Middle frontal gyrus (tissue), 1 donor: ENCODE measurements around the gene DOCK1.
"Not testable (repeated sequence)": the region's sequence is repeated elsewhere in the genome, so short reads cannot be mapped to it uniquely, and the experiment has no call there.

ENCODE experiments used
- DNase-seq: peaks from one replicate; pipeline ENCODE4 v3.0.0-alpha.2; 2015; ENCODE audit warnings: low spot score; ENCODE audit errors: extremely low spot score

DOCK1 gene

GRCh38 chr10:126904818-126905701, at the start of gene DOCK1:
Gene DOCK1 (plus strand): TSS chr10:126905428. CDS start chr10:126905518, 90 bp downstream.
- no peak for DNase-seq

DNA sequence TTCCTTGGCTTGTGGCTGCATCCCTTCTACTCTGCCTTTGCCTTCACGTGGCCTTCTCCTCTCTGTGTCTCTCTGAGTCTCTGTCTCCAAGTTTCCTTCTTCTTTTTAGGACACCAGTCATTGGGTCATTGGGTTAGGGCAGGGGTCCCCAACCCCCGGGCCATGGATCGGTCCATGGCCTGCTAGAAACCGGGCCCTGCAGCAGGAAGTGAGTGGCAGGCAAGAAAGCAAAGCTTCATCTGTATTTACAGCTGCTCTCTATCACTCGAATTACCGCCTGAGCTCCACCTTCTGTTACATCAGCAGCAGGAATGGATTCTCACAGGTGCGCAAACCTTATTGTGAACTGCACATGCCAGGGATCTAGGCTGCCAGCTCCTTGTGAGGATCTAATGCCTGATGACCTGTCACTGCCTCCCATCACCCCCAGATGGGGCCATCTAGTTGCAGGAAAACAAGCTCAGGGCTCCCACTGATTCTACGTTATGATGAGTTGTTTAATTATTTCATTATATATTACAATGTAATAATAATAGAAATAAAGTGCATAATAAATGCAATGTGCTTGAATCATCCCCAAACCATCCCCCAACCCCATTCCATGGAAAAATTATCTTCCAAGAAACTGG, 47.9 kb upstream of the DOCK1 start:
- DNase-seq: no peak

DNA sequence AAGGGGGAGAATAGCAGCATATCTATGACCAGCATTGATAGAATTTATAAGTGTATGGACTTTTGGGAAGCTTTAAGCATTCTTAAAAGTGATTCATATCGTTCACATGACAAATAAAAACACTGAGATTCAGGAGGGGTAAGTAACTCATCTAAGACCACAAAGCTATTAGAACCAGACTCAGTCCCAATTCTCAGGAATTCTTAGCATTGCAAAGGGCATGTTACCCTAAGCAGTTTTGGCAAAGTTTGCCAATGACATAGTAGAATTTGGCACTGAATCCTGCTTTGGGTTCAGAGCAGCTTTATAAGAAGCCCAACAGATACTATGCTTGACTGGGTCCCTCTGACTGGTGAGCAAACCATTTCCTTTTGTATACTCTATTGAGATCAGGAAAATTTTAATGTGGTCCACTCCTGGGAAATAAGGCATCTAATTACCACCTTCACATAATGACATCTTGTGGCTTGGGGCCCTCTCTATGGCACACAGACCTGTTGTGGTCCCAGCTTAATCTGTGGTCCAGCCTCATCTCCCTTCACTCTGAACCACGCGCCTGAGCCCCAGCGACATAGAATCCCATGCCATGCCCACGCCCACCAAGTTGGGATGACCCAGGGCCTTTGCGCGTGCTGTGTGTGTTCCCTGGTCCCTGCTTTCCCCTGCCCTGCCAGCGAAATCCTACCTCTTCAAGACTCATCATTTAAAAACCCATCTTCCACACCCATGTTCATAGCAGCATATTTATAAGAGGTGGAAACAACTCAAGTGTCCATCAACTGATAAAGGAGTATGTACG, 37.5 kb upstream of the DOCK1 start:
- no peak for DNase-seq

DNA sequence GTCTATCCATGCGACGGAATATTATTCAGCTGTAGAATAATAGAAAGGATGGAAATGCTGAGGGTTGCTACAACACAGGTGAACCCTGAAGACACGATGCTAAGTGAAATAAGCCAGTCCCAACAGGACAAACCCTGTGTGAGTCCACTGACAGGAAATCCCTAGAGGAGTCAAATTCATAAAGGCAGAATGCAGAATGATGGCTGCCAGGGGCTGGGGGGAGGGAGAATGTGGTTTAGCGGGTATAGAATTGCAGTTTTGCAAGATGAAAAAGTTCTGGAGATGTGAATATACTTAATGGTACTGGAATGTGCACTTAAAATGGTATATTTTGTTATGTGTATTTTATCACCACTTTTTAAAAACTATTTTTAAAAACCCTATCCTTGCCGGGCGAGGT, 36.9 kb upstream of the DOCK1 start:
- DNase-seq: no peak

DNA sequence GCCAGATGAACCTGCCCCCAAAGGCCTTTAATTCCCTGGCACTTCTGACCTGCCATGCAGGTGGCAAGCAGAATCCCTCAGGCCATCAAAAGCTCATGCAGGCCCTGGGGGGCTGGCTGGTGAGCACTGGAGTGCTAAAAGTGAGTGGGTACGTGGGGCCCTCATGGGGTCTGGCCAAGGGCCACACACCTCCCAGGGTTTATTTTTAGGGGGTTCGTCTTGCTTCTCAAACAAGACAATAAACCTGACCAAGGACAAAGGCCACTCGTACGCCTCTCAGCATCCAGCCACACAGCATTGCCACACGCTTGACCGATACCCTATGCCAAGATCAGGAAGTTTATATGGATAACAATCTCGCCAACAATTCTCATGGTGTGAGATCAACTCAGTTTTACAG, 33.1 kb upstream of the DOCK1 start:
- DNase-seq: no peak

DNA sequence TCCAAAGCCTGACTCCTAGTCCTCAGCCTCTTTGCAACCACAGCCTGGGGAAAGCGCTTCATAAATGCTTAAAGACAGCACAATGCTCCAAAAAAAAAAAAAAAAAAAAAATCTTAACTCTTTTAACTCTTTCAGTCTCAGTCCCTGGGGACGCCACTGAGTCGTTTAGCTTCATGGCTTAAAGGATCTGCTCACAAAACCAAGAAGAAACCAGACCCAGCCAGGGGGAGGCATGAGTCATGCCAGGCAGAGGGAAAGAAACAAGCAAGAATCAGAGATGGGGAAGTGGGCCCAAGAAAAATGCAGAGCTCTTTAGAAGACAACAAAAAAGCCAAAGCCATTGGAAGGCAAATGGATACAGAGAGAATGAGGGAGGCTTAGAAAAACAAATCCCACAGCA, 32.5 kb upstream of the DOCK1 start:
- no peak for DNase-seq

DNA sequence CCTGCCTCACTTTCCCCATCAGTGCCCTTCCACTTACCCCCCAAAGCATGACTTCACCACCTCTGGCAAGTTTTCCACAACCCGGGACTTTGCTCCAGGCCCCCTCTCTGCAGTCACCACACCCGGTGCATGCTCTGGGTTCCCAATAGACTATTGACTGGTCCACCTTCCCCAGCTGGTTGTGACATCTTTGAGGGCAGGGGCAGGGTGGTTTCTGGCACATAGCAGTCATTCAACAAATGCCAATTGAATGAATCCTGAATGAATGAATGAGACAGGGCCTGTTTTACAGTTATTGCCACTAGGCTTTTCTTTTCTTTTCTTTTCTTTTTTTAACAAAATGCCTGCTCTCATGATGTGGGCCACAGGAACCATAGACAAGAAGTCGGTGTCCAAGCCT, 28.8 kb upstream of the DOCK1 start:
- DNase-seq: no peak

- DNase-seq: no peak
These were observed 27.8 kb upstream of the DOCK1 start for GRCh38 chr10:126877390-126877789.

DNA sequence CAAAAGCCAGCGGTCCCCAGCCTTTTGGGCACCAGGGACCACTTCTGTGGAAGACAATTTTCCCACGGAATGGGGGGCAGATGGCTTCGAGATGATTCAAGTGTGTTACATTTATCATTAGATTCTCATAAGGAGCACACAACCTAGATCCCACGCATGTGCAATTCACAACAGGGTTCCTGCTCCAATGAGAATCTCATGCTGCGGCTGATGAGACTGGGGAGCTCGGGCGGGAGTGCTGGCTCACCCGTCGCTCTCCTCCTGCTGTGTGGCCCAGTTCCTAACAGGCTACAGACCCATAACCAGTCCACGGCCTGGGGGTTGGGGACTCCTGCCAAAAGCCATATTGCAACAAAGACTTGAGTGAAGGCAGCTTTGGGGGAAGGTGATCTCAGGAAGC, 26.6 kb upstream of the DOCK1 start:
- no peak for DNase-seq

GRCh38 chr10:126880926-126881325, 24.3 kb upstream of the DOCK1 start:
- DNase-seq: no peak

DNA sequence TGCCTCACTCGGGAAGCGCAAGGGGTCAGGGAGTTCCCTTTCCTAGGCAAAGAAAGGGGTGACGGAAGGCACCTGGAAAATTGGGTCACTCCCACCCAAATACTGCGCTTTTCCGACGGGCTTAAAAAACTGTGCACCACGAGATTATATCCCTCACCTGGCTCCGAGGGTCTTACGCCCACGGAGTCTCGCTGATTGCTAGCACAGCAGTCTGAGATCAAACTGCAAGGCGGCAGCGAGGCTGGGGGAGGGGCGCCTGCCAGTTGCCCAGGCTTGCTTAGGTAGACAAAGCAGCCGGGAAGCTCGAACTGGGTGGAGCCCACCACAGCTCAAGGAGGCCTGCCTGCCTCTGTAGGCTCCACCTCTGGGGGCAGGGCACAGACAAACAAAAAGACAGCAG, 23.2 kb upstream of the DOCK1 start:
- DNase-seq: not testable (repeated sequence)

DNA sequence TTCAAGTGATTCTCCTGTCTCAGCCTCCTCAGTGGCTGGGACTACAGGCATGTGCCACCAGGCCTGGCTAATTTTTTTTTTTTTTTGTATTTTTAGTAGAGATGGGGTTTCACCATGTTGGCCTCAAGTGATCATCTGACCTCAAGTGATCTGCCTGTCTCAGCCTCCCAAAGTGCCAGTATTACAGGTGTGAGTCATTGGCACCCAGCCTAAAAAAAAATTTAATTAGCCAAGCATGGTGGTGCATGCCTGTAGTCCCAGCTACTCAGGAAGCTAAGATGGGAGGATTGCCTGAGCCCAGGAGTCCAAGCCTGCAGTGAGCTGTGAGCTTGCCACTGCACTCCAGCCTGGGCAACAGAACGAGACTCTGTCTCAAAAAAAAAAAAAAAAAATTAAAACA, 16.8 kb upstream of the DOCK1 start:
- DNase-seq: not testable (repeated sequence)

GRCh38 chr10:126889421-126889820, 15.8 kb upstream of the DOCK1 start:
- DNase-seq: no peak

DNA sequence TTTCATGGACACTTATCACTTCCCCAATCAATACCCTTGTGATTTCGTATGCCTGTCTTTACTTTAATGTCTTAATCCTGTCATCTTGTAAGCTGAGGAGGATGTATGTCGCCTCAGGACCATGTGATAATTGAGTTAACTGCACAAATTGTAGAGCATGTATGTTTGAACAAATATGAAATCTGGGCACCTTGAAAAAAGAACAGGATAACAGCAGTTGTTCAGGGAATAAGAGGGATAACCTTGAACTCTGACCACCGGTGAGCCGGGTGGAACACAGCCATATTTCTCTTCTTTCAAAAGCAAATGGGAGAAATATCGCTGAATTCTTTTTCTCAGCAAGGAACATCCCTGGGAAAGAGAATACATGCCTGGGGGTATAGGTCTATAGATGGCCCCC, 14.4 kb upstream of the DOCK1 start:
- DNase-seq: not testable (repeated sequence)

DNA sequence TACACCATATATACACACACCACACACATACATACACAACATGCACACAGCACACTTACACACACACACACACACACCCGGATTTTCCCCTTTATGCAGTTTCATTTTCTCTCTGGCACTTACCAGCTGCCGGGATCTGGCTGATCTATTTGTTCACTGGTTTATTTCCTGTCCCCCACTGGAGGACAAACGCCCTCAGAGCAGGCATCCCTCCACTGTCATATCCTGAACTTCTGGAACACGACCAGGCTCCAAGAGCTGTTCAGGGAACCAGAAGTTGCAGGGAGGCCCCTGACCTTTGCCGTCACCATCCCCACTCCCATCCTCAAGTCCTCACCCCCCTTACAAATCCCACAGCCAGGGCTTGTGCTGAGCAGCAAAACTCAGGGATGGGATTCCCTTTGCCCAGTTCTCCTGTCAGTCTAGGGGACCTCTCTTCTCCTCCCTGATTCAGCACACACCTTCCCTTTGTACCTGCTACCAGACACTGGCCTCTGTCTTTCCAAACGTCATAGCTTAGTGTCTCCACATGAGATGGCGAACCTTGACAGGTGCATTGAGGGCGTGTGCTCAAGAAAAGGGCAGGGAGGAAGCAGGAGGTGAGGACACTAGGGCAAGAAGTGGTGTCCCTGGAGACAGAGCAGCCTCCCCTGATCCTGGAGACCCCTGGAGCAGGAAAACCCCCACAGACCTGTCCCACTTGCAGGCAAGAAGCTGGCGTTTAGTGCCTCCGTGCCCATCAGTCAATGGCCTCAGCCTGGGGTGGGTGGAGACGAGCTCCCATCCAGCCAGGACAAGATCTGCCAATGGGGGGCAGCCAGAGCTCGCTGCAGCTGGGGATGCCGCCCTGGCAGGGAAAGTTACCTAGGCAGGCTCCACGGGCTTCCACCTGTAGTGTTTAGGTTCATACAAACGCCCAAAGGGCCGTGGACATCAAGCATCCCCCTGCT, 12.7 kb upstream of the DOCK1 start:
- DNase-seq: no peak

- no peak for DNase-seq
These were observed 12.0 kb upstream of the DOCK1 start for GRCh38 chr10:126893206-126893605.

- DNase-seq: no peak
These were observed 11.4 kb upstream of the DOCK1 start for GRCh38 chr10:126893841-126894240.

- no peak for DNase-seq
These were observed 9.9 kb upstream of the DOCK1 start for GRCh38 chr10:126895214-126895781.

DNA sequence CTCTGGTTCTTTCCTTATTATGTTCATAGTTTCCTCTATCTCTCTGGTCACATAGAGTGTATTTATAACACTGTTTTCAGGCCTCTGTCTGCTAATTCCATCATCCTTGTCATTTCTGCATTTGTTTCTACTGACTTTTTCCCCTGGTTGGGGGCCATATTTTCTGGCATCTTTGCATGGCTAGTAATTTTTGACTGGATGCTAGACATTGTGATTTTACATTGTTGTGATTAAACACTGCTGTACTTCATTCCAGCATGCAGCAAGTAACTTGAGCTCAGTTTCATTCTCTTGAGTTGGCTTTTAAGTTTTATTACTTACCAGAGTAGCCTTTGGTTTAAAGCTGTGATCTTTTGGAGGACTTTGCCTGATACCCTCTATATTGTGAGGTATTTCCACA, 6.8 kb upstream of the DOCK1 start:
- no peak for DNase-seq

DNA sequence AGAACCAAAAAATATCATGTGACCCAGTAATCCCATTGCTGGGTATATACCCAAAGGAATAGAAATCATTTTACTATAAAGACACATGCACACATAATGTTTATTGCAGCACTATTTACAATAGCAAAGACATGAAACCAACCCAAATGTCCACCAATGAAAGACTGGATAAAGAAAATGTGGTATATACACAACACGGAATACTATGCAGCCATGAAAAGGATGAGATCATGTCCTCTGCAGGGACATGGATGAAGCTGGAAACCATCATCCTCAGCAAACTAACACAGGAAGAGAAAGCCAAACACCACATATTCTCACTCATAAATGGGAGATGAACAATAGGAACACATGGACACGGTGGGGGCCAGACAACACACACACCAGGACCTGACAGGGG, 5.7 kb upstream of the DOCK1 start:
- DNase-seq: not testable (repeated sequence)

DNA sequence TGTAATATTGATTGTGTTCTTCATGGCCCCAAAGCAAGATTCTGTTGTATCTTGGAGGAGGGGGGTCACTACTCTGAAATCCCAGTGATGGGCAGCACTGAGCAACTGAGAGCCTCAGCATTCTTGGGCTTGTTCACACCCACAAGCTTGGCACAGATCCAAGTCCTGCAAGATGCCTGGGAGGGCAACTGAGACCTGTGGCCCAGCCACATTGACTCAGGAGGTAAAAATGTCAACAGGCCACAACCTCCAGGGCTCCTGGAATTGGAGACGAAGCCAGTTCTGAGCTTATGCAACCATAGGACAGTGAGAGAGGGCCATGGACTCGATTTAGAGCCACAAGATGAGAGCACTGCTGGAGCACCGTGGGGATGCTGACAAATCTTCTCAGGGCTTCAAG, 3.1 kb upstream of the DOCK1 start:
- no peak for DNase-seq
